ENCODE measurements around the gene SAMHD1. TPM values are rescaled to one million over a fixed set of nuclear protein-coding genes. Genes with fewer than 3 reads are reported as not detected.

SAMHD1 gene
- total and polyA plus RNA-seq, 2 of the 13 experiments (the other 11 are each of a cell fraction or from before 2014, with no cell fraction given) = 16.9 to 43.5 TPM

GRCh38 chr20:36951198-36951978 lies at the start of gene SAMHD1 (continued):
- TF ChIP-seq ARNT2 (CRISPR knock-in tag; IDR thresholded peaks at IDR 0.05; ENCODE audit: low read depth) (no peak; the same call in 1 of the 2 replicates), CEBPZ (IDR thresholded peaks at IDR 0.05; ENCODE audit: low read length) (no peak), MTA1 (CRISPR knock-in tag; IDR thresholded peaks at IDR 0.05; ENCODE audit: borderline replicate concordance) (peak; percentile 81; the same call in 1 of the 2 replicates), ZNF329 (CRISPR knock-in tag; IDR thresholded peaks at IDR 0.05; ENCODE audit: low read depth) (0 out of 2 replicates have a peak, but pooled peaks have one; percentile 61), ZNF446 (CRISPR knock-in tag; IDR thresholded peaks at IDR 0.05) (peak; percentile 83; the same call in 1 of the 2 replicates), ISX (CRISPR knock-in tag; conservative IDR thresholded peaks at IDR 0.05) (no peak), SP1 (IDR thresholded peaks at IDR 0.05) (no peak), SP1 (CRISPR knock-in tag; IDR thresholded peaks at IDR 0.05) (peak; percentile 64; the same call in 1 of the 2 replicates), FLYWCH1 (CRISPR knock-in tag; IDR thresholded peaks at IDR 0.05) (peak; percentile 92; the same call in 1 of the 2 replicates), ZNF879 (CRISPR knock-in tag; IDR thresholded peaks at IDR 0.05) (peak; percentile 82), ZNF264 (CRISPR knock-in tag; IDR thresholded peaks at IDR 0.05) (no peak), ZSCAN12 (CRISPR knock-in tag; IDR thresholded peaks at IDR 0.05) (peak; percentile 76; the same call in 1 of the 2 replicates), GATA4 (IDR thresholded peaks at IDR 0.05; ENCODE audit: borderline replicate concordance, low read depth) (peak; percentile 68), NR1H2 (CRISPR knock-in tag; IDR thresholded peaks at IDR 0.05; ENCODE audit: borderline replicate concordance, low read depth) (no peak), PBX2 (CRISPR knock-in tag; IDR thresholded peaks at IDR 0.05) (no peak), ZSCAN31 (CRISPR knock-in tag; IDR thresholded peaks at IDR 0.05; ENCODE audit: low read depth) (peak; percentile 98), HOXA9 (CRISPR knock-in tag; IDR thresholded peaks at IDR 0.05; ENCODE audit: borderline replicate concordance) (no peak), BRF2 (CRISPR knock-in tag; IDR thresholded peaks at IDR 0.05) (no peak; the same call in 1 of the 2 replicates), MTA3 (CRISPR knock-in tag; IDR thresholded peaks at IDR 0.05) (no peak), SMYD3 (CRISPR knock-in tag; IDR thresholded peaks at IDR 0.05) (no peak; the same call in 1 of the 2 replicates), HIVEP1 (CRISPR knock-in tag; IDR thresholded peaks at IDR 0.05) (peak; percentile 68; the same call in 1 of the 2 replicates), SCMH1 (CRISPR knock-in tag; IDR thresholded peaks at IDR 0.05; ENCODE audit: borderline replicate concordance) (no peak), ZBTB14 (CRISPR knock-in tag; IDR thresholded peaks at IDR 0.05) (peak; percentile 61; the same call in 1 of the 2 replicates), TCF7L2 (IDR thresholded peaks at IDR 0.05; ENCODE audit: low read depth, low read length) (no peak)
